T-helper 1 cell treated with Interleukin-12 subunit alpha and Interleukin-12 subunit beta and Interleukin-4 antibody, amounts not matched to agents 30 μg/mL and 1 μg/mL, for 36 hours (primary cell): ENCODE measurements around the gene PTPRF.

Experiments used
- H3K27ac Mint-ChIP-seq: one replicate; pipeline ENCODE4 v1.8.0; 2021; ENCODE audit warnings: mild to moderate bottlenecking, mixed read lengths
- H3K27me3 Mint-ChIP-seq: one replicate; pipeline ENCODE4 v1.8.0; 2021; ENCODE audit warnings: low read depth, mixed read lengths
- H3K36me3 Mint-ChIP-seq: one replicate; pipeline ENCODE4 v1.8.0; 2021; ENCODE audit warnings: low read depth, mixed read lengths
- H3K4me1 Mint-ChIP-seq: one replicate; pipeline ENCODE4 v1.8.0; 2021; ENCODE audit warnings: low read depth, mixed read lengths
- H3K4me3 Mint-ChIP-seq: one replicate; pipeline ENCODE4 v1.8.0; 2021; ENCODE audit warnings: mild to moderate bottlenecking, moderate library complexity, mixed read lengths
- H3K9me3 Mint-ChIP-seq: one replicate; pipeline ENCODE4 v1.8.0; 2021; ENCODE audit warnings: mixed read lengths

The PTPRF gene

DNA sequence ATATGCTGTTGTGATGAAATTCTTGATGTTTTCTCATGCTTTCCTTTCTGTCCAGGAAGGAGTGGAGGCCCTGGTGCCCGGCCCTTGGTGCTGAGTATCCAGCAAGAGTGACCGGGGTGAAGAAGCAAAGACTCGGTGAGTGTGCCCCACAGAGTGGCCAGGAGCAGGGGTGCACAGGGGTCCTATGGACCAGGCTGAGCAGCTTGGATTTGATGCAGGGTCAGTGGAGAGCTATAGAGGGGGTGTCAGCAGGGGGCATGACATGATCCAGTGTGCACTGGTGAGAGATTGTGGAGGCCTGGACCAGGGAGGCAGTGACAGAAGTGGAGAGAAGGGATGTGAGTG is 7.4 kb downstream of the PTPRF start:
- Mint-ChIP-seq H3K9me3 (no peaks in the 10 kb centered on the region), H3K27ac (no peak overlapping the region), H3K4me3 (no peak overlapping the region), H3K36me3 (no peaks in the 10 kb centered on the region), H3K4me1 (no peaks in the 10 kb centered on the region), H3K27me3 (peaks cover 17% of the 10 kb centered on the region)

- Mint-ChIP-seq H3K27ac (no peak overlapping the region), H3K9me3 (no peaks in the 10 kb centered on the region), H3K4me1 (no peaks in the 10 kb centered on the region), H3K4me3 (no peak overlapping the region), H3K36me3 (no peaks in the 10 kb centered on the region), H3K27me3 (peaks cover 9% of the 10 kb centered on the region)
Observed at GRCh38 chr1:43538969-43539368, 8.3 kb downstream of the PTPRF start.

- peaks cover 3% of the 10 kb centered on the region for H3K27me3 Mint-ChIP-seq
Observed at GRCh38 chr1:43539726-43540434, 9.2 kb downstream of the PTPRF start.

DNA sequence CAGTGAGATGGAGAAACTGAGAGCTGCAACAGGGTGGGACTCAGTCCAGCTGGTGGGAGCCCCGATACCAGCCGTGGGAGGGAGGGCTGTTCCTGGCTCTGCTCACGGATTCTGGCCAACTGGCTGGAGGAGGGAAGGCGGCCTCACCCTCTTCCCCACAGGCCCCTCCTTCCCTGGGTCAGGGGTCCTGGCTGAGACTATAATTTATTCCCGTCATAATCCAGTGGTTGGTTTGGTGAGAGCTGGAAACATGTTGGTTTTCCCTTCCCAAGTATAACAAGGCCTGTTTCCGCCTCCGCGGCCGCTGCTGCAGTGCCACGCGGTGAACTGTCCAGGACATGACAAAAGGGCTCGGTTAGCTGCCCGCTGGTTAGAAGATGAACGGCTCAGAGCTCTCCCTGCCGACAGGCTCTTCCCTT is 10.0 kb downstream of the PTPRF start:
- Mint-ChIP-seq H3K4me3 (no peak overlapping the region), H3K27ac (no peak overlapping the region), H3K9me3 (no peaks in the 10 kb centered on the region), H3K4me1 (no peaks in the 10 kb centered on the region), H3K27me3 (peaks cover 3% of the 10 kb centered on the region), H3K36me3 (no peaks in the 10 kb centered on the region)

More at GRCh38 chr1:43539726-43540434, 9.2 kb downstream of the PTPRF start:
- Mint-ChIP-seq H3K27ac (no peak overlapping the region), H3K36me3 (no peaks in the 10 kb centered on the region), H3K4me3 (no peak overlapping the region), H3K4me1 (no peaks in the 10 kb centered on the region), H3K9me3 (no peaks in the 10 kb centered on the region)

GRCh38 chr1:43541141-43541540 is 10.5 kb downstream of the PTPRF start:
- H3K27me3 Mint-ChIP-seq: peaks cover 3% of the 10 kb centered on the region
- no peaks in the 10 kb centered on the region for H3K9me3 Mint-ChIP-seq
- H3K36me3 Mint-ChIP-seq: no peaks in the 10 kb centered on the region
- H3K27ac Mint-ChIP-seq: no peak overlapping the region
- H3K4me3 Mint-ChIP-seq: no peak overlapping the region
- no peaks in the 10 kb centered on the region for H3K4me1 Mint-ChIP-seq

- no peak overlapping the region for H3K27ac Mint-ChIP-seq
- no peaks in the 10 kb centered on the region for H3K36me3 Mint-ChIP-seq
- no peaks in the 10 kb centered on the region for H3K9me3 Mint-ChIP-seq
- no peak overlapping the region for H3K4me3 Mint-ChIP-seq
- peaks cover 3% of the 10 kb centered on the region for H3K27me3 Mint-ChIP-seq
- no peaks in the 10 kb centered on the region for H3K4me1 Mint-ChIP-seq
Observed at GRCh38 chr1:43541721-43542401, 11.2 kb downstream of the PTPRF start.

DNA sequence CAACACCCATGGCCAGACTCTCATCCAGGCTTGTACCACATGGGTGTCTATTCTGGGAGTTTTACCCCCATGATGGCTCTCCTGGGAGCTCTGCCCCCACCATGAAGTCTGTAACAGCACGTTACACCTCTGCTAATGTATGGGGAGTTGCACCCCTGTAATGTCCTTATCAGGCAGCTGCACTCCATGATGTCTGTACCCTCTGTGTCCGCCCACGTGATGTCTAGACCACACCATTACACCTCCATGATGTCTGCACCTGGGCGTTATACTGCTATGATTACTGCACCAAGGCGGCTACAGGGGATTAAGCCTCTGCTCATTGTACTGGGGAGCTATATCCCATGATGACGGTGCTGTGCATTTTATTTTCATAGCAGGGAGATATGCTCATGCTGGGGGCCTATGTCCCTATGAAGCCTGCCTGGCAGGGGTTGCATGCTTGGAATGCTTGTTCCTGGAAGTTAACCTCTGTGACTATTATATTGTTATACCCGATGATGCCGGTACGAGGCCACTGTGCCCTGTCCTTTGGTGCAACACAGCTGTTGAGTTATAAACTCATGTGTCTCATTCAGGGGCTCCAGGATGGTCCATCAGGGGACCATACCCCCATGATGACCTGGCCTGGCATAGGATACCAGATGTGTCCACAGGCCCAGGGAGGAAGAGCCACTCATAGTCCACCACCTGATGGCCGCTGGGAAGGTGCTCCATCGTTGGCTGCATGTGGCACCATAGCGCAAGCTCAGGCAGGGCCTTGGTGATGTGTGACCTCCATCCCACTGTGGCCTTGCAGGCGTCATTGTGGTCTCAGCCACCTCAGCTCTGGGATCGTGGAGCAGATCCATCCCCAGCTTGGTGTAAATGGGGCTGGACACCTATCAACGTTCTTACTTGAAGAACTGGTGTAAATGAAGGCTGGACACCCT is 12.1 kb downstream of the PTPRF start:
- no peaks in the 10 kb centered on the region for H3K4me1 Mint-ChIP-seq
- H3K4me3 Mint-ChIP-seq: no peak overlapping the region
- H3K36me3 Mint-ChIP-seq: no peaks in the 10 kb centered on the region
- H3K27ac Mint-ChIP-seq: no peak overlapping the region
- no peaks in the 10 kb centered on the region for H3K27me3 Mint-ChIP-seq
- H3K9me3 Mint-ChIP-seq: no peaks in the 10 kb centered on the region

- Mint-ChIP-seq H3K27me3 (no peaks in the 10 kb centered on the region), H3K4me1 (no peaks in the 10 kb centered on the region), H3K4me3 (no peak overlapping the region), H3K36me3 (no peaks in the 10 kb centered on the region), H3K9me3 (no peaks in the 10 kb centered on the region), H3K27ac (no peak overlapping the region)
Observed at GRCh38 chr1:43543567-43543966, 12.9 kb downstream of the PTPRF start.

GRCh38 chr1:43545339-43545694 is 14.6 kb downstream of the PTPRF start:
- Mint-ChIP-seq H3K27ac (no peak overlapping the region), H3K4me1 (peaks cover under 1% of the 10 kb centered on the region), H3K9me3 (no peaks in the 10 kb centered on the region), H3K36me3 (no peaks in the 10 kb centered on the region), H3K4me3 (no peak overlapping the region), H3K27me3 (peaks cover under 1% of the 10 kb centered on the region)

GRCh38 chr1:43545695-43546387 is 15.2 kb downstream of the PTPRF start:
- peaks cover 4% of the 10 kb centered on the region for H3K4me1 Mint-ChIP-seq
- H3K27ac Mint-ChIP-seq: no peak overlapping the region
- peaks cover 6% of the 10 kb centered on the region for H3K27me3 Mint-ChIP-seq
- H3K9me3 Mint-ChIP-seq: no peaks in the 10 kb centered on the region
- H3K36me3 Mint-ChIP-seq: no peaks in the 10 kb centered on the region
- H3K4me3 Mint-ChIP-seq: no peak overlapping the region

DNA sequence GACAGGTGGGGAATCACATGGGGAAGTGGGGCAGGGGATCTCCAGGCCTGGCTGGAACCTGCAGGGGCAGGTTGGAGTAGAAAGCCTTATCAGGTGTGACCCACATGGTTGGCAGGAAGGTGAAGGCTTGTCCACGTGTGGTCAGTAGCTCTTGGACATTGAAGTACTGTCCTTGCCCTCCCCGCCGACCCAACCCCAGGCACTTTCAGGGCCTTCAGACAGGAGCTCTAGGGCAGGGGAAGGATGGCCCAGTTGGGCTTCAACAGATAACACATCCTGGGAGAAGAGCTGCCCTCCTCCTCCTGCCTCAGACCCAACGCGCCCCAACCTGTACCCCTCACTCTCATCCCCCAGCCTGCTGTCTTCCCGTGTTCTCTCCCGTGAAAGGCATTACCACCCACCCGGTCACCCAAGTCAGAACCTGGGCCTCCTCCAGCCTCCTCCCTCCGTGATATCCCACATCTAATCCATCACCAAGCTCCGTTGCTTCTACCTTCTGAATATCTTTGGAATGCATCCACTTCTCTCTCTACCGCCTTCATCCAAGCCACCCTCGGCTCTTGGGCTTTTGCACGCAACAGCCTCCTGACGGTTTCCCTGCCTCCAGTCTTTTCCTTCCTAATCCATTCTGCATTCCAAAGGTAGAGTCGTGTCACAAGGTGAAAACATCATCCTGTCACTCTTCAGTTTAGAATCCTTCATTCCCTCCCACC is 15.9 kb downstream of the PTPRF start:
- peaks cover 4% of the 10 kb centered on the region for H3K4me1 Mint-ChIP-seq
- H3K27ac Mint-ChIP-seq: no peak overlapping the region
- H3K36me3 Mint-ChIP-seq: no peaks in the 10 kb centered on the region
- no peak overlapping the region for H3K4me3 Mint-ChIP-seq
- H3K27me3 Mint-ChIP-seq: peaks cover 9% of the 10 kb centered on the region
- no peaks in the 10 kb centered on the region for H3K9me3 Mint-ChIP-seq

- Mint-ChIP-seq H3K9me3 (no peaks in the 10 kb centered on the region), H3K4me3 (no peak overlapping the region), H3K27ac (no peak overlapping the region), H3K36me3 (no peaks in the 10 kb centered on the region), H3K27me3 (peaks cover 16% of the 10 kb centered on the region), H3K4me1 (peaks cover 4% of the 10 kb centered on the region)
Observed at GRCh38 chr1:43547538-43548072, 16.9 kb downstream of the PTPRF start.

- Mint-ChIP-seq H3K9me3 (no peaks in the 10 kb centered on the region), H3K27me3 (peaks cover 16% of the 10 kb centered on the region), H3K36me3 (no peaks in the 10 kb centered on the region), H3K4me3 (no peak overlapping the region), H3K4me1 (peaks cover 4% of the 10 kb centered on the region), H3K27ac (no peak overlapping the region)
Observed at GRCh38 chr1:43548285-43549271, 17.9 kb downstream of the PTPRF start.
